Measurements from ENCODE around the gene SRSF9.
A peak's percentile ranks its signal among the peaks of the same experiment; 100 is the strongest.

SRSF9 gene

DNA sequence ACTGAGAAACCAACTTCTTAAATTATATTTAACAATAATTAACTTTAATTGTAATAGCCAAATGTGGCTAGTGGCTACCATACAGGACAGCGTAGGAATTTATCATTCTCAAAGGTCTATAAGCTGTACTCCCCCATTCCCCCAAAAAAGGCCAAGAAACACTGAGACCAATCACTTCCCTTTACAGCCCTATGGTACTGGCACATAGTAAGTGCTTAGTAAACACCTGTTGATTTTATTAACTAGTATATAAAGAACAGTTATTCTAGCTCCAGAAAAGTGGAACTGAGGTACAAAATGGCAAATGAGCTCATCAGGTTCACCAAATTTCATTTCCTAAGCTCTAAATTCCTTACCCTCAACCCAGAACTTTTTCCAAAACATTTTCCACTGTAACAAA lies 6.1 kb upstream of the SRSF9 start:
- ChIA-PET CTCF (interaction anchor here (1.1 kb wide), 1 partner anchor 15 kb away, joined by 4 read pairs; no protein-coding TSS in a partner anchor), POLR2A (interaction anchor here (1.2 to 2.4 kb wide), 4 partner anchors 13 to 54 kb away, joined by 3 to 7 read pairs (median 4); partner anchors contain the start of gene COQ5)
- no peak for DNase-seq (ENCODE audit: extremely low spot score)
- TF ChIP-seq ELF4 (IDR thresholded peaks at IDR 0.05): no peak
- no peak for TF ChIP-seq L3MBTL2 (conservative IDR thresholded peaks at IDR 0.05)
- no peak for TF ChIP-seq SP1 (IDR thresholded peaks at IDR 0.05)
- TF ChIP-seq, protein P1, sequence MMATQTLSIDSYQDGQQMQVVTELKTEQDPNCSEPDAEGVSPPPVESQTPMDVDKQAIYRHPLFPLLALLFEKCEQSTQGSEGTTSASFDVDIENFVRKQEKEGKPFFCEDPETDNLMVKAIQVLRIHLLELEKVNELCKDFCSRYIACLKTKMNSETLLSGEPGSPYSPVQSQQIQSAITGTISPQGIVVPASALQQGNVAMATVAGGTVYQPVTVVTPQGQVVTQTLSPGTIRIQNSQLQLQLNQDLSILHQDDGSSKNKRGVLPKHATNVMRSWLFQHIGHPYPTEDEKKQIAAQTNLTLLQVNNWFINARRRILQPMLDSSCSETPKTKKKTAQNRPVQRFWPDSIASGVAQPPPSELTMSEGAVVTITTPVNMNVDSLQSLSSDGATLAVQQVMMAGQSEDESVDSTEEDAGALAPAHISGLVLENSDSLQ (IDR thresholded peaks at IDR 0.05): no peak
- TF ChIP-seq FOXA1 (IDR thresholded peaks at IDR 0.05): no peak
- no peak for TF ChIP-seq BHLHE40 (IDR thresholded peaks at IDR 0.05; ENCODE audit: borderline replicate concordance)
- TF ChIP-seq FOXM1 (IDR thresholded peaks at IDR 0.05; ENCODE audit: borderline replicate concordance): no peak

DNA sequence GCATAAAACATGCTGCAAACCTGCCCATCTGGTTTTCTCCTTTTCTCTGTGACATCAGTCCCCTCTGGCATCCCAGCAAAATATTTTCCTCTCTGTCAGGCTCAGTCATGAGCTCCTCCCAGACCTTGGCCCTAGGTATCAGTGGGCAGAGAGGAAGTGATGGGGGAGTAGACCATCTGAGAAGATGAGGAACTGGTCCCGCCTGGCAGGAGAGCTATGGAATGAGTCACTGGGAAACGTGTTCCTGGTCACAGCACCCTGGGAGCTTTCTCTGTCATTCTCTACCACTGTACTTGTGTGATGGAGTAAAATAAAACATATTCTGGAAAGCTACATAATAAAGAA lies 5.0 kb upstream of the SRSF9 start:
- TF ChIP-seq FOXA1 (IDR thresholded peaks at IDR 0.05): no peak
- no peak for TF ChIP-seq BHLHE40 (IDR thresholded peaks at IDR 0.05; ENCODE audit: borderline replicate concordance)
- TF ChIP-seq FOXM1 (IDR thresholded peaks at IDR 0.05; ENCODE audit: borderline replicate concordance): no peak
- TF ChIP-seq SUZ12 (IDR thresholded peaks at IDR 0.05): no peak
- TF ChIP-seq ARNT (IDR thresholded peaks at IDR 0.05): no peak
- no peak for TF ChIP-seq NFRKB (IDR thresholded peaks at IDR 0.05)
- TF ChIP-seq, protein P1 (IDR thresholded peaks at IDR 0.05): no peak
- no peak for TF ChIP-seq TARDBP (IDR thresholded peaks at IDR 0.05)
- TF ChIP-seq FOXK2 (IDR thresholded peaks at IDR 0.05): no peak
- no peak for TF ChIP-seq ELF4 (IDR thresholded peaks at IDR 0.05)
- no peak for TF ChIP-seq L3MBTL2 (conservative IDR thresholded peaks at IDR 0.05)
- no peak for TF ChIP-seq LEF1 (IDR thresholded peaks at IDR 0.05; ENCODE audit: borderline replicate concordance)
- no peak for TF ChIP-seq CTBP1 (IDR thresholded peaks at IDR 0.05; ENCODE audit: borderline replicate concordance)
- no peak for TF ChIP-seq ZNF384 (IDR thresholded peaks at IDR 0.05)
- TF ChIP-seq HDGF (IDR thresholded peaks at IDR 0.05; ENCODE audit: borderline replicate concordance): no peak
- no peak for TF ChIP-seq SP1 (IDR thresholded peaks at IDR 0.05)
- no peak for DNase-seq (ENCODE audit: extremely low spot score)
- CTCF ChIA-PET: interaction anchor here (0.5 to 1.1 kb wide), 4 partner anchors 15 to 1630 kb away, joined by 3 to 4 read pairs (median 4); partner anchors contain the start of gene SIRT4
- POLR2A ChIA-PET: interaction anchor here (1.2 to 2.4 kb wide), 5 partner anchors 14 to 183 kb away, joined by 3 to 7 read pairs (median 4); partner anchors contain the start of gene RNU4-2

DNA sequence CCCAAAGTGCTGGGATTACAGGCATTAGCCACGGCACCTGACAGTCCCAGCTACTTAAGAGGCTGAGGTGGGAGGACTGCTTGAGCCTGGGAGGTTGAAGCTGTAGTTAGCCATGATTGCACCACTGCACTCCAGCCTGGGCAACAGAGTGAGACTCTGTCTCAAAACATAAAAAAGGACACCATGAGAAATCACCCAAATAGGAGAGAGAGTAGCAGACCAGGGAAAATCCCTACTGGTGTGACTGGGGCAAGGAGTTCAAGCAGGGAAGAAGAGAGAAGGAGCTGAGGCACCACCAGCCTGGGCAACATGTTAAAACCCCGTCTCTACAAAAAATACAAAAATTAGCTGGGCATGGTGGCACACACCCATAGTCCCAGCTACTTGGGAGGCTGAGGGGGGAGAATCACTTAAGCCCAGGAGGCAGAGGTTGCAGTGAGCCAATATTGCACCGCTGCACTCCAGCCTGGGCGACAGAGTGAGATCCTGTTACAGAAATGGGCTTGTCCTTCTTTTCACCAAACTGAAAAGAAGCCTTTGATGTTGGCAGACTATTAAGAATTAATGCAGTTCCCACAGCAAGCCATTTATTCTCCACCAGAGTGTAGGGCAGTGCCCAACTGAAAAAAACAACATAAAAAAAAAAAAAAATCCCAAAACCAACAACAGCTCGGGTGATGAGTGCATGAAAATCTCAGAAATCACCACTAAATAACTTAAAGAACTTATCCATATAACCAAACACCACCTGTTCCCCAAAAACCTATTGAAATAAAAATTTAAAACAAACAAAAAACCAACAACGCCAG lies 4.5 kb upstream of the SRSF9 start:
- no peak for TF ChIP-seq SP1 (IDR thresholded peaks at IDR 0.05)
- no peak for TF ChIP-seq ZNF384 (IDR thresholded peaks at IDR 0.05)
- DNase-seq (ENCODE audit: extremely low spot score): no peak
- ChIA-PET POLR2A (interaction anchor here (1.2 to 2.4 kb wide), 5 partner anchors 15 to 182 kb away, joined by 3 to 7 read pairs (median 4); partner anchors contain the start of gene RNU4-2), CTCF (interaction anchor here (0.6 to 1.1 kb wide), 3 partner anchors 15 to 325 kb away, joined by 3 to 4 read pairs (median 4); partner anchors contain the start of gene SIRT4)

DNA sequence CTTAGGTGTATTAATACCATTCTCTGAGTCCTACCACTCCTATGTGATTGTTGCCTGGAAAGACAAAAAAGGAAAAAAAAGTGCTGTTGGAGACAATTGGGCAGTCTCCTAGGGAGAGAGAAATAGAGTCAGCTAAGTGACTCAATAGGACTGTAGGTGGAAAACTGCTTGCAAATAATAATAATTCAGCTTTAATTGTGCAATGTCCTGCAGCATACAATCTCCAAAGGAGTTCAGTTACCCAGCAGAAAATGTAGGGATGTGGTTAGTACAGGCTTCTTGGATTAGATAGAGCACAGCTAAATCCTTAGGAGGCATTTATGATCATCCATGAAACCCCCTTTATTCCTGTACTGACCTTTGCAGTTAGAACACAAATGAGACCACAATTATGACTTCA lies 3.0 kb upstream of the SRSF9 start:
- CTCF ChIA-PET: interaction anchor here (0.7 kb wide), 1 partner anchor 970 kb away, joined by 13 read pairs; no protein-coding TSS in a partner anchor
- TF ChIP-seq HDGF (IDR thresholded peaks at IDR 0.05; ENCODE audit: borderline replicate concordance): no peak
- no peak for TF ChIP-seq ARNT (IDR thresholded peaks at IDR 0.05)
- no peak for TF ChIP-seq BHLHE40 (IDR thresholded peaks at IDR 0.05; ENCODE audit: borderline replicate concordance)
- TF ChIP-seq FOXK2 (IDR thresholded peaks at IDR 0.05): no peak
- no peak for TF ChIP-seq CTBP1 (IDR thresholded peaks at IDR 0.05; ENCODE audit: borderline replicate concordance)
- no peak for TF ChIP-seq L3MBTL2 (conservative IDR thresholded peaks at IDR 0.05)
- TF ChIP-seq, protein P1 (IDR thresholded peaks at IDR 0.05): no peak
- no peak for TF ChIP-seq SP1 (IDR thresholded peaks at IDR 0.05)
- TF ChIP-seq LEF1 (IDR thresholded peaks at IDR 0.05; ENCODE audit: borderline replicate concordance): no peak
- no peak for TF ChIP-seq ZNF384 (IDR thresholded peaks at IDR 0.05)
- TF ChIP-seq TARDBP (IDR thresholded peaks at IDR 0.05): no peak
- TF ChIP-seq FOXA1 (IDR thresholded peaks at IDR 0.05): no peak
- no peak for TF ChIP-seq NFRKB (IDR thresholded peaks at IDR 0.05)
- no peak for TF ChIP-seq ELF4 (IDR thresholded peaks at IDR 0.05)
- no peak for TF ChIP-seq SUZ12 (IDR thresholded peaks at IDR 0.05)
- no peak for TF ChIP-seq FOXM1 (IDR thresholded peaks at IDR 0.05; ENCODE audit: borderline replicate concordance)
- no peak for DNase-seq (ENCODE audit: extremely low spot score)
- POLR2A ChIA-PET: interaction anchor here (5.4 kb wide), 1 partner anchor 24 kb away, joined by 39 read pairs; the partner anchor contains the start of gene DYNLL1

DNA sequence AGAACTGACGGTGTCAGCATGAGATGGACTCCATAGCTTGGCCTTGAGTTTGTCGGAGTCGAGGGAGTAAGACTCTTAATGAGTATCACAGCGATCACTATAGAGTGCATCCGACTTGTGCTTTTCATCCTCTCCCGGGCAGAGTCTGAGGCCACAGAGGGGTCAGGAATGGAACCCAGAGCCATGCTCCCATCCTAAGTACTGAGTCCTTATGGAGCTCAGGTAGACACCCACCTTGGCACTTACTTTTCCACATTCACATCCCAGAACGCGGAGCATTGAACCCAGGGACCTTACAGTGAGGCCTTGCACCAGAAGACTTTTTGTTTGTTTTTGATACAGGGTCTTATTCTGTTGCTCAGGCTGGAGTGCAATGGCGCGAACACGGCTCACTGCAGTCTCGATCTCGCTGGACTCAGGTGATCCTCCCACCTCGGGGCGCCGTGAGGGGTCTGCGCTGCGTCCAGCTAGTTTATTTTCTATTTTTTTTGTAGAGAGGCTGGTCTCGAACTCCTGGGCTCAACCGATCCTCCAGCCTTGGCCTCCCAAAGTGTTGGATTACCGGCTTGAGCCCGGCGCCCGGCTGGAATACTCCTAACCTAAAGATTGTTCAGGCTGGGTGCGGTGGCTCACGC lies 719 bp upstream of the SRSF9 start:
- ChIA-PET POLR2A (interaction anchor here (0.6 to 5.4 kb wide), 13 partner anchors 12 to 269 kb away, joined by 3 to 39 read pairs (median 4); partner anchors contain the start of genes COQ5, DYNLL1, RNU4-2 and RPLP0), CTCF (interaction anchor here (0.7 to 2.5 kb wide), 5 partner anchors 9 to 59 kb away, joined by 3 to 6 read pairs (median 3); partner anchors contain the start of gene COQ5)
- DNase-seq (ENCODE audit: extremely low spot score): peak; percentile 33
- TF ChIP-seq SUZ12 (IDR thresholded peaks at IDR 0.05) (no peak), SP1 (IDR thresholded peaks at IDR 0.05) (no peak)
